ENCODE results near the gene EPHB2.

- no peak for TF ChIP-seq CTCF (IDR thresholded peaks at IDR 0.05; ENCODE audit: low read length)
- no peak for TF ChIP-seq EZH2 (optimal IDR thresholded peaks at IDR 0.05; ENCODE audit: low read depth, low read length)
- no peak for TF ChIP-seq EZH2phosphoT487 (IDR thresholded peaks at IDR 0.05; ENCODE audit: low read length)
These were observed 177.9 kb downstream of the EPHB2 start for GRCh38 chr1:22888320-22889075.

Data from MM.1S (cell line).